K562 (cell line): ENCODE measurements around the gene SNX9. TPM values are rescaled to one million over a fixed set of nuclear protein-coding genes. Genes with fewer than 3 reads are reported as not detected.
A peak's percentile ranks its signal among the peaks of the same experiment; 100 is the strongest.

Experiments used
- CREB1 ChIP-seq, 2 experiments: sonication (generic) in 1 of 2; formaldehyde crosslinking in 1 of 2; IDR thresholded peaks; 2 replicates each; pipeline versions ENCODE4 v1.6.1 to v1.8.0; 2012 to 2022; ENCODE audit warnings: inconsistent platforms in 1 of 2, mild to moderate bottlenecking in 1 of 2, missing genetic modification reagents in 1 of 2, moderate library complexity in 1 of 2
- FOSL1 ChIP-seq: fragments of 200-800 bp; sonication (Bioruptor generic); conservative IDR thresholded peaks from 2 replicates; pipeline ENCODE4 v1.6.1; 2016; ENCODE audit warnings: missing genetic modification characterization, missing compliant biosample characterization
- NR2C2 ChIP-seq, 2 experiments: fragments of 200-800 bp in 1 of 2; sonication (Bioruptor generic) in 1 of 2; sonication (generic) in 1 of 2; formaldehyde crosslinking in 1 of 2; IDR thresholded peaks; 2 replicates each; pipeline versions ENCODE4 v1.6.1 to v1.8.0; 2016 to 2022; ENCODE audit warnings: mild to moderate bottlenecking in 1 of 2, missing compliant biosample characterization in 1 of 2, missing genetic modification characterization in 1 of 2, missing genetic modification reagents in 1 of 2
- PHB2 ChIP-seq: fragments of 450-650 bp; IDR thresholded peaks from 2 replicates; pipeline ENCODE4 v1.6.1; 2017; ENCODE audit warnings: low read depth
- PREB ChIP-seq: sonication (generic); formaldehyde crosslinking; IDR thresholded peaks from 2 replicates; pipeline ENCODE4 v1.8.1; 2023; ENCODE audit warnings: mild to moderate bottlenecking, missing genetic modification reagents
- SMARCC2 ChIP-seq: fragments of 450-650 bp; IDR thresholded peaks from 2 replicates; pipeline ENCODE4 v1.6.1; 2017; ENCODE audit warnings: antibody characterized with exemption, moderate library complexity, mild to moderate bottlenecking, low read depth
- TBL1XR1 ChIP-seq, 2 experiments: IDR thresholded peaks; 2 replicates each; pipeline ENCODE4 v1.6.1; 2012; ENCODE audit warnings: improper control_type of control experiment in 2 of 2, low read length in 2 of 2, mild to moderate bottlenecking in 1 of 2
- TEAD4 ChIP-seq, 2 experiments: sonication (generic) in 1 of 2; formaldehyde crosslinking in 1 of 2; IDR thresholded peaks; 2 replicates each; pipeline versions ENCODE4 v1.6.1 to v1.8.0; 2012 to 2022; ENCODE audit warnings: borderline replicate concordance in 1 of 2, inconsistent platforms in 1 of 2, low read length in 1 of 2, mild to moderate bottlenecking in 1 of 2, missing genetic modification reagents in 1 of 2
- TFAP4 ChIP-seq: sonication (generic); formaldehyde crosslinking; IDR thresholded peaks from 2 replicates; pipeline ENCODE4 v1.8.0; 2022; ENCODE audit warnings: missing genetic modification reagents, mild to moderate bottlenecking, moderate library complexity, borderline replicate concordance
- THAP7 ChIP-seq: fragments of 250-450 bp; sonication (Bioruptor Pico); IDR thresholded peaks from 2 replicates; pipeline ENCODE4 v1.5.0; 2021
- TRIM25 ChIP-seq: fragments of 450-650 bp; IDR thresholded peaks from 2 replicates; pipeline ENCODE4 v1.7.0; 2016; ENCODE audit warnings: borderline replicate concordance
- ZFX ChIP-seq: sonication (generic); formaldehyde crosslinking; IDR thresholded peaks from 2 replicates; pipeline ENCODE4 v1.8.0; 2022; ENCODE audit warnings: mild to moderate bottlenecking, missing genetic modification reagents, moderate library complexity
- ZNF407 ChIP-seq: fragments of 450-650 bp; IDR thresholded peaks from 2 replicates; pipeline ENCODE4 v1.6.1; 2016; ENCODE audit warnings: low read depth
- polyA plus RNA-seq, 8 experiments: library from polyadenylated mRNA; depleted of rRNA in 4 of 8; stranded (reverse) in 5 of 8; unstranded in 3 of 8; fragments of >200 nt; fragmentation: Nextera tagmentation in 2 of 8; fragmentation: Illumina TruSeq in 1 of 8; extraction: Ambion mirVana in 2 of 8; extraction: Trizol in 1 of 8; gene quantifications; 2 replicates each; pipeline versions ENCODE4 v1.2.1 to v1.2.3, GENCODE V29; 2011 to 2014; ENCODE audit warnings: inconsistent platforms in 1 of 8, missing spikeins in 1 of 8
- total RNA-seq, 7 experiments: library from RNA; depleted of rRNA in 6 of 7; stranded (reverse); fragments of >200 nt in 6 of 7; fragmentation: Illumina TruSeq in 2 of 7; extraction: Trizol in 2 of 7; gene quantifications; 2 replicates each; pipeline versions ENCODE4 v1.2.1 to v1.2.3, GENCODE V29; 2011 to 2021; ENCODE audit warnings: low replicate concordance in 1 of 7

The SNX9 gene
- total and polyA plus RNA-seq, 9 of the 15 experiments (the other 6 are each of a cell fraction or from before 2014, with no cell fraction given): 6.0 to 81.7 (median 57.1) TPM

GRCh38 chr6:157892363-157892877, 69.4 kb downstream of the SNX9 start (continued):
- TF ChIP-seq NR2C2 (CRISPR knock-in tag; IDR thresholded peaks at IDR 0.05) (no peak), NR2C2 (tag; IDR thresholded peaks at IDR 0.05) (0 out of 2 replicates have a peak, but pooled peaks have one; percentile 31), THAP7 (CRISPR knock-in tag) (no peak), CREB1 (IDR thresholded peaks at IDR 0.05) (0 out of 2 replicates have a peak, but pooled peaks have one; percentile 33), CREB1 (CRISPR knock-in tag; IDR thresholded peaks at IDR 0.05) (no peak), SMARCC2 (no peak), TFAP4 (CRISPR knock-in tag) (no peak), ZNF407 (no peak), FOSL1 (tag) (0 out of 2 replicates have a peak, but pooled peaks have one; percentile 45), TRIM25 (no peak), ZFX (no peak), TEAD4 (IDR thresholded peaks at IDR 0.05; ENCODE audit: low read length) (peak; percentile 75), TEAD4 (CRISPR knock-in tag; IDR thresholded peaks at IDR 0.05; ENCODE audit: borderline replicate concordance) (no peak), PREB (CRISPR knock-in tag) (no peak), PHB2 (no peak), TBL1XR1 (IDR thresholded peaks at IDR 0.05; ENCODE audit: low read length in 2 of 2) (no peak)
